ENCODE results near the gene ERVV-1.

GRCh38 chr19:52993342-52994178 is 20.2 kb upstream of the ERVV-1 start:
- TF ChIP-seq CHD2 (IDR thresholded peaks at IDR 0.05; ENCODE audit: low read depth, low read length) (no peak), POLR2A (IDR thresholded peaks at IDR 0.05; ENCODE audit: insufficient read depth in 1 of 2, low read depth in 2 of 2, low read length in 2 of 2) (no peak), CREB1 (IDR thresholded peaks at IDR 0.05) (no peak), CREB1 (CRISPR knock-in tag; IDR thresholded peaks at IDR 0.05) (no peak), ZNF839 (CRISPR knock-in tag; IDR thresholded peaks at IDR 0.05; ENCODE audit: borderline replicate concordance) (no peak), BCL6 (CRISPR knock-in tag; IDR thresholded peaks at IDR 0.05) (no peak), ZBTB7A (CRISPR knock-in tag; IDR thresholded peaks at IDR 0.05) (no peak)
